ENCODE measurements around the gene NAGS.

DNA sequence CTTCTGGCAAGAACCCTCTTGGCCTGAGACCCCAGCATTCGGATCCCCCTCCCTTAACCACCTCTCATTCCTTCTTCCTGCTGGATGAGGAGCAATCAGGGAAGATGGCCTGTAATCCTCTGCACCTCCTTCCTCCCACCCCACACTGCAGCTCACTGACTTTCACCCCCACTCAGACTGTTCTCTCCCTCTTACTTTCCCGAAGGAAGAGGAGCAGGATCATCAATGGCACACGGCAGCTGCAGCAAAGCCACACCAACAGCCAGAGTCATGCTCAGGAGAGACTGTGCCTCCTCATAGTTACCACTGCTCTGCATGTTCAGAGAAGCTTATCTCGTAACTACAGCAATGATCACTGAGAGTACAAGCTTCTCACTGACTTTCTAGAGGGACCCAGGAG is 20.4 kb downstream of the NAGS start:
- TF ChIP-seq POLR2A (IDR thresholded peaks at IDR 0.05) = no peak
- TF ChIP-seq, protein P1, sequence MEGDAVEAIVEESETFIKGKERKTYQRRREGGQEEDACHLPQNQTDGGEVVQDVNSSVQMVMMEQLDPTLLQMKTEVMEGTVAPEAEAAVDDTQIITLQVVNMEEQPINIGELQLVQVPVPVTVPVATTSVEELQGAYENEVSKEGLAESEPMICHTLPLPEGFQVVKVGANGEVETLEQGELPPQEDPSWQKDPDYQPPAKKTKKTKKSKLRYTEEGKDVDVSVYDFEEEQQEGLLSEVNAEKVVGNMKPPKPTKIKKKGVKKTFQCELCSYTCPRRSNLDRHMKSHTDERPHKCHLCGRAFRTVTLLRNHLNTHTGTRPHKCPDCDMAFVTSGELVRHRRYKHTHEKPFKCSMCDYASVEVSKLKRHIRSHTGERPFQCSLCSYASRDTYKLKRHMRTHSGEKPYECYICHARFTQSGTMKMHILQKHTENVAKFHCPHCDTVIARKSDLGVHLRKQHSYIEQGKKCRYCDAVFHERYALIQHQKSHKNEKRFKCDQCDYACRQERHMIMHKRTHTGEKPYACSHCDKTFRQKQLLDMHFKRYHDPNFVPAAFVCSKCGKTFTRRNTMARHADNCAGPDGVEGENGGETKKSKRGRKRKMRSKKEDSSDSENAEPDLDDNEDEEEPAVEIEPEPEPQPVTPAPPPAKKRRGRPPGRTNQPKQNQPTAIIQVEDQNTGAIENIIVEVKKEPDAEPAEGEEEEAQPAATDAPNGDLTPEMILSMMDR (IDR thresholded peaks at IDR 0.05) = no peak

All from body of pancreas (tissue), 4 donors.